ENCODE measurements around the gene MS4A18.

DNA sequence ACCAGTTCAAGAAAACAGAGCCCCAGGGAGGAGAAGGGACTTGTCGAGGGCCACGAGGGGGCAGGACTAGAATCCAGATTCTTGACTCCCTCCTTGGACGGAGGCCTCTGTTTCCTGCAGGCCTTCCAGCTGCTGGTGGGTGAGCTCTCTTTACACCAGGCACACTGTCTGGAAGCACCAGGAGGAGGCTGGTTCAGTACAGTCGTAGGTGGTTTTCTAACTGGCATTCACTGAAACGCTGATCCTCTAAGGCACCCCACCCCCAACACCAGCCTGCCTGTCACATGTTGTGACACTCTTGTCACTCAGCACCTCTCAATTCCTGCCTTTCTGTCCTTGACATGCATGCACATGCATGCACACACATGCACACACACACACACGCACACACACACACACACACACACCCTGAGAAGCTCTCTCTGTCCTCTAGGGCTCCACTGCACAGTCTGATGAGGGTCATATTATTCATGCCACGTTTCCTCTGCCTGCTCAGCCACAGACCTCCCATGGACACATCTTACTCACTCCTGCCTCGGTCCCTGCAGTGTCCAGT, 61.4 kb downstream of the MS4A18 start:
- no peak for TF ChIP-seq EZH2 (IDR thresholded peaks at IDR 0.05; ENCODE audit: low read depth)
- TF ChIP-seq, protein P1, sequence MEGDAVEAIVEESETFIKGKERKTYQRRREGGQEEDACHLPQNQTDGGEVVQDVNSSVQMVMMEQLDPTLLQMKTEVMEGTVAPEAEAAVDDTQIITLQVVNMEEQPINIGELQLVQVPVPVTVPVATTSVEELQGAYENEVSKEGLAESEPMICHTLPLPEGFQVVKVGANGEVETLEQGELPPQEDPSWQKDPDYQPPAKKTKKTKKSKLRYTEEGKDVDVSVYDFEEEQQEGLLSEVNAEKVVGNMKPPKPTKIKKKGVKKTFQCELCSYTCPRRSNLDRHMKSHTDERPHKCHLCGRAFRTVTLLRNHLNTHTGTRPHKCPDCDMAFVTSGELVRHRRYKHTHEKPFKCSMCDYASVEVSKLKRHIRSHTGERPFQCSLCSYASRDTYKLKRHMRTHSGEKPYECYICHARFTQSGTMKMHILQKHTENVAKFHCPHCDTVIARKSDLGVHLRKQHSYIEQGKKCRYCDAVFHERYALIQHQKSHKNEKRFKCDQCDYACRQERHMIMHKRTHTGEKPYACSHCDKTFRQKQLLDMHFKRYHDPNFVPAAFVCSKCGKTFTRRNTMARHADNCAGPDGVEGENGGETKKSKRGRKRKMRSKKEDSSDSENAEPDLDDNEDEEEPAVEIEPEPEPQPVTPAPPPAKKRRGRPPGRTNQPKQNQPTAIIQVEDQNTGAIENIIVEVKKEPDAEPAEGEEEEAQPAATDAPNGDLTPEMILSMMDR (conservative IDR thresholded peaks at IDR 0.05) = no peak
